HG03039 (cell line): ENCODE measurements around the gene MLKL.
"Not testable (repeated sequence)": the region's sequence is repeated elsewhere in the genome, so short reads cannot be mapped to it uniquely, and the experiment has no call there.

Source experiments
- ATAC-seq: cut with Tn5 transposase; IDR thresholded peaks from one replicate; pipeline ENCODE4 v1.9.1; 2021; ENCODE audit warnings: mild to moderate bottlenecking, moderate library complexity; ENCODE audit not compliant: unreplicated experiment

The MLKL gene

DNA sequence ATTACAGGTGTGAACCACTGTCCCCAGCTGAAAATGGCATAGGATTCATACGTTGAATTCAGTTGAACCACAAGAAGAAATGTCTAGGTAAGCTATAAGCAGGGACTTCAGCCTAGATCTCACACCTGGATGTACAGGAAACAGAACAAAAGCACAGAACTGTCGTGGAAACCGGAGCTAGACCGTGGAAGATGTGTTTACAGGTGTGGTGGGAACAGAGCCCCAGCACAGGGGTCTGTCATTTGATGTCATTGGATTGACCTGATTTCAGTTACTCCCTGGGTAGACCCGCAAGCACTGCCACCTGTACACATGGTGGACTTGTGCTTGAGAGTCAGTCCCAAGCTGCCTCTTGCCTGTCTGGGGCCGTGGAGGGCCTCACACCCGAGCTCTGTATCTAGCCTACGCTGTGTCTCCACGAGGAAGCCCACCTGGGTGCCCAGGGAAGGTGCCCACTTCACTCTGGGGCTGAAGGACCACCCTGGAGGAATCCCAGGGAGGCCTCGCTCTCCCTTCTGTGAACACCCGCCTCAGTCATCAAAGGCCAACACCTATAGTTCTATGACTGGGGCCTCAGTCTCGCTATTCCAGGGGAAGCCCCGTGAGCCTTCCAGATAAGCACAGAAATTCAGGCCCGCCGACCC, 32.2 kb upstream of the MLKL start:
- no peak for ATAC-seq

DNA sequence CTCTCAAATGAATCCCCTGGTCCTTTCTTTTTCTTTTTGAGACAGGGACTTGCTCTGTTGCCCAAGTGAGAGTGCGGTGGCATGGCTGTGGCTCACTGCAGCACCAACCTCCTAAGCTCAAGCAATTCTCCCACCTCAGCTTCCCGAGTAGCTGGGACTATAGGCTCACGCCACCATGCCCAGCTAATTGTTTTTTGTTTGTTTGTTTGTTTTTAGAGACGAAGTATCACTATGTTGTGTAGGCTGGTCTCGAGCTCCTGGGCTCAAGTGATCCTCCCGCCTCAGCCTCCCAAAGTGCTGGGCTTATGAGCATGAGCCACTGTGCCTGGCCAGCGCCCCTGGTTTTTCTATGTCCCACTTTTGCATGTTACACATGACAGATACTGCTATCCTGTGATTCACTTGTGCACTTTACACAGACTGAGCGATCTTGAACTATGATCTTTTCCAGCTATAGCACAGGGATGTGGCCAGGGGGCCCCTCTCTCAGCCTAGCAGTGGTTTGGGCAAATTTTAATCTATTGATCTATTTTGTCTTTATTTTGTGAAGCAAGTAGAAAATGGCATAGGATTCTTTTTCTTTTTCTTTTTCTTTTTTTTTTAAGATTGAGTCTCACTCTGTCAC, 31.3 kb upstream of the MLKL start:
- ATAC-seq, result no peak

DNA sequence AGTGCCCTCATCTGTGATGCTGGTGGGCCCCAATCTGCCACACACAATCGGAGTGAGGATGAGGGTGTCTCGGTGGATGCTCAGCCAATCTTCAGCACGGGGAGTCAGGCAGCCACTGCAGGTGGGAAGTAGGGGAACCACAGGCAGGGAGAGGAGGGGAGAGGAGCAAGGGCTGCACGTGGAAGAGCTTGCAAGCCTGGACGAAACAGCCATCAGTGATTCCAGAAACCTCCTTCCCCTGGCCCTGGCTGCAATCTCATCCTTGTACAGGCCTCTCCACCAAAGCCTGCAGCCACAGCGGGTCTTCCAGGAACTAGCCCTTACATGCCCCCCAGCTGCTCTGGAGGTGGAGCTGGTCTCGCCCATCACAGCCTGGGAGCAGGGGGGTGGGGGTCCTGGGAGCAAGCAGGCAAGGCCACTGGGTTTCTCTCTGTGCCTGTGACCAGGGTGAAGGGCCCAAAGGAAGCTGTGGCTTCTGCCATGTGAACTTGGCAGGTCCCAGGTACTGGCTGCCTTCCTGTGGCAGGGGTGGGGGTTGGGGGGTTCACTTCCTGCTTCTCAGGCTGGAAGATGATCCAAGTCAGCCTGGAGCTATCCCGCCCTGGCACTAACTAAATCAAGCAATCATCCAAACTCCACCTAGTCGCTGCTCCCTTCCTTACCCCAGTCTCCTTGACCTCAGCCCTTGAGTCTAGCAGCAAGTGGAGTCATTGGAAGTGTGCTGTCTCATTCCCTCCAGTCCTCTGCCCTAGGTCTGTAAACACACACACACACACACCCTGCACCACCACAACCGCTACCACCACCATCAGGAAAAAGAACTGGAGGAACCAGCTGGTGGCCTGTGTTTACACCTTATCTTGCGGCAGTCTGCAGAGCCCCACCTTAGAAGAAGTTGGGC, 29.4 kb upstream of the MLKL start:
- no peak for ATAC-seq

DNA sequence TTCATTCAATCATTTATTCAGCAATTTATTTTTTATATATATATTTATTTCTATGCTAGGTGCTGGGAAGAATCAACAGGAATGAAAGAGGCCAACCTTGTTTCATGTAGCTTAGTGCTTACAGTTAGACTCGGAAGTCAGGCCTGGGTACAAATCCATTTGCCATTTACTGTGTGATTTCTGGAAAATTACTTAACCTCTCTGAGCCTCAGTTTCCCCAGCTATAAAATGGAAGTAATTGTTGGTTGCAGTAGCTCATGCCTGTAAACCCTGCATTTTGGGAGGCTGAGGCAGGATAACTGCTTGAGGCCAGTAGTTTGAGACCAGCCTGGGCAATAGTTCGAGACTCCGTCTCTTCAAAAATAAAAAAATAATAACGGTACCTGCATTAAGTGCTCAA, 27.2 kb upstream of the MLKL start:
- ATAC-seq, result no peak

DNA sequence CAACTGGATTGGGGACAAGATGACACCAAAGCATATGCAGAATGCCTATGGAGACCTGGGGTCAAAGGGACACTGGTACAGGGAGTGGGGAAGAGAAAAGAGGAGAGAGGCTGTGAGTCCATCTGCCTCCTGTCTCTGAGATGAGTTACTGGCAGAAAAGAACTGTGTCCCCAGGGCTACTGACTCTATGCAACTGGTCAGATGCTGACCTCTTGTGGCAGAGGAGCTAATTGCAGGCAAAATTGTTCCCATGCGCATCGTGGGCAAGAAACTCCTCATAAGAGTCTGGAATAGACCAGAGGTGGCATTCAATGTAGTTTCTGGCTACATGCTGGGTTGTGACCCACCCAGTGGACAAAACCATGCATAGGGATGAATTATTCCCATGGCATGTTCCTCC, 26.1 kb upstream of the MLKL start:
- no peak for ATAC-seq

DNA sequence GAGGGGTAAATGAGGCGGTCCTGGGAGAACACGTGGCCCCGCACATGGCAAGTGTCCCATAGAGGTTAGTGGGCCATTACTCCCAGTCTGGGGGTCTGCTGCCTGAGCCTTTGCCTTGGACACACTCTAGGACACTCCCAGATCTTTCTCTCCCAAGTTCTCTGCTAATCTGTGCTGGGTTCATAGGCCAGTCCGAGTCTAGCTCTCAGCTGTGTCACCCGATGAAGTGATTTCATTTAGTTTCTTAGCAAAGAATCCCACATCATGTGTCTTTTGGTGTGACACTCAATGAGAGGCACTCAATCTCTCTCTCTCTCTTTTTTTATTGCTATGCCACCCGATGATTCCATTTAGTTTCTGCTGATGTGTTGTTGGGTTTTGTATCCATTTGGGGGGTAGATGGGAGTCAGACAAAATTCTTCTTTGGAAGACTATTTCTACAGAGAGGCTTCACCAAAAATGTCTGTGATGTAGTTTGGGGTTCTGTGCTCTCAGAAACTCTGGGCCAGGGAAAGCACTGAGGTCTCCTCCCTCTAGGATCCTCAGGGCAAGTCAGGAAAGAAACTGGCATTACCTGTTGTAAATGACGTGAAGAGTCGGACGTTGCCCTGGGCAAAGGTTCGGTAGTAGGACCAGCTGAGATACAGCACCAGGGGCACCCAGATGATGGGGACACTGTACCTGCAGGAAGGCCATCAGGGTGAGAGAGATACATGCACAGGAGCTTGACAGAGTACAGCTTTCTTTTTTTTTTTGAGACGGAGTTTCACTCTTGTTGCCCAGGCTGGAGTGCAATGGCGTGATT, 25.2 kb upstream of the MLKL start:
- no peak for ATAC-seq

DNA sequence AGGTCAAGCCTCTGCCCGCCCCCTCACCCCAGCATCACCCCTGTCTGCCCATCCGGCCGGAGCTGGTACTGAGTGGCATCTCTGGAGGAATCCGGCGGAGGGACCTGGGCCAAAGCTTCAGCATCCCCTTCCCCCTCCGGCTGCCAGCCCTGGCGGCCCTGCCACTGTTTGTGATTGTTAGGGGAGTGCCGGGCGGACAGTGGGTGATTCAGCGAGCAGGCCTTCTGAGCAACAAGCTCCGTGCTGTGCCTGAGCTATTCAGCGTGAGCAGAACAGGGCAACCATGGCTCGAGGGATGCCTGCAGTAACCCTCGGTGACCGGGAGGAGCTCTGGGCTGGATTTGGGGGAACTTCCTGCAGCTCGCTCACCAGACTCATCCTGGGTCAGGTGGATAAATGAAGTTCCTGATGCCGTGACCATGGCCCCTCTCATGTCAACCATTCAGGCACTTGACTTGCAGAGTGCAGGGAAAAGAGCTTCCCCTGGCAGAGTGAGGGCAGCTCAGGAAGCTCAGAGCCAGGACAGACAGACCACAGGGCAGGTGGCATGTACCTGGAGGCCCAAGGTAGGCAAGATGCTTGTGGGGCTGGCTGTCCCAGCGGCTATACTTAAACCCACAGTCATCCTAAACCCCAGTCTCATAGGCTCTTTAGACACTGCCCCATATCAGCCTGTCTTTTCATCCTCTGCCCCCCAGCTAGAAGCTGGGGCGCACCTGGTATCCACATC, 24.3 kb upstream of the MLKL start:
- no peak for ATAC-seq

DNA sequence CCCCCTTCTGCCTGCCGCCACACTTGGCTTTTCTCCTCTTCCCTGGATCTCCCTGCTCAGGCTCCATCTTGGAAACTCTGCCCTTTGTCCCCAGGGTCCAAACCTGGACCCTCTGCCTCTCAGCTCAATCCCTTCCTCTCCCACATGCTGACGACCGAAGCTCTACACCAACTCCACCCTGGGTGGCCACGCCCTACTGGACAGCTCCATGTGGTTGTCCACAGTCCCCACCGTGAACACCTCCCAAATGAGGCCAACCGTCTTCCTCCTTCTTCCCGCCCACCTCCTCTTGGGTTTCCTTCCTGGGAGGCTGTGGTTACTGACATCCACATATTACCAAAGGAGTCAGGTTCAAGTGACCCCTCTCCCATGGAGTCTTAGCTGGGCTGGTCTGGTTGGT, 22.6 kb upstream of the MLKL start:
- no peak for ATAC-seq

DNA sequence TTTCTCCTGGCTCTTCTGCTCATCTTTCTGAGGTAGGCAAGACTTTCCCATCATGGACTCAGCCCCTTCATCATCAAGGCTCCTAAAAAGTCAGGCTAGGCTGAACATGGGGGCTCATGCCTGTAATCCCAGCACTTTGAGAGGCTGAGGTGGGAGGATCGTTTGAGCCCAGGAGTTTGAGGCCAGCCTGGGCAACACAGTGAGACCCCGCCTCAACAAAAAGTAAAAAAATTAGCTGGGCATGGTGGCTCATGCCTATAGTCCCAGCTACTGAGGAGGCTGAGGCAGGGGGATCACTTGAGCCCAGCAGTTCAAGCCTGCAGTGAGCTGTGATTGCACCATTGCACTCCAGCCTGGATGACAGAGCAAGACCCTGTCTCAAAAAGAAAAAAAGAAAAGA, 21.5 kb upstream of the MLKL start:
- ATAC-seq, result not testable (repeated sequence)

DNA sequence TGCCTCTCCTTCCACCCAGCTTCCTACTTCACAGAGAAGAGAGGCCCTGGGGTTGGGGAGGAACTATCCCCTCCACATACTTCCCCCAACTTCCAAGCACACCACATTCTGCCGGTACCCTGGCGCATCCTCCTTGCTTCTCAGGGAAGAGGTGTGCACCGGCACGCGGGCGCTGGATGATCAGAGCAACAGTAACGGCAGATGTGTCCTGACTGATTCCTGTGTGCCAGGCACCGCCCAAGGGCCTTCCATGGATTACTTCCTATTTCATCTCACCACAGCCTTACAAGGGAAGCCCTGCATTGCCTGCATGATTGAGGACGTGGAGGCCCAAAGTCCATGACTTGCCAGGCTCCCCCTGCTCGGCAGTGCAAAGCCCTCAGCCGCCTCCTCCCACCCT, 21.1 kb upstream of the MLKL start:
- no peak for ATAC-seq

DNA sequence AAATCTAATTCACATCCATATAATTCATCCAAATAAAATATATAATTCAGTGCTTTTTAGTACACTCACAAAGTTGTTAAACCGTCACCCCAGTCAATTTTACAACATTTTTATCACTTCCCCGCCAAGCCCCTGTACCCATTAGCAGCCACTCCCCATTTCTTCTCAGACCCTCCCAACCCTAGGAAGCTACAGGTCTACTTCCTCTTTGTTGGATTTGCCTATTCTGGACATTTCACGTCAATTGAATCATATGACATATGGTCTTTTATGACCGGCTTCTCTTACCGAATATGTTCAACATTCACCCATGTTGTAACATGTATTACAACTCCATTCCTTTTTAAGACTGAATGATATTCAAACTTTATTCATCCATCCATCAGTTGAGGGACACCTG, 19.9 kb upstream of the MLKL start:
- ATAC-seq, result no peak

DNA sequence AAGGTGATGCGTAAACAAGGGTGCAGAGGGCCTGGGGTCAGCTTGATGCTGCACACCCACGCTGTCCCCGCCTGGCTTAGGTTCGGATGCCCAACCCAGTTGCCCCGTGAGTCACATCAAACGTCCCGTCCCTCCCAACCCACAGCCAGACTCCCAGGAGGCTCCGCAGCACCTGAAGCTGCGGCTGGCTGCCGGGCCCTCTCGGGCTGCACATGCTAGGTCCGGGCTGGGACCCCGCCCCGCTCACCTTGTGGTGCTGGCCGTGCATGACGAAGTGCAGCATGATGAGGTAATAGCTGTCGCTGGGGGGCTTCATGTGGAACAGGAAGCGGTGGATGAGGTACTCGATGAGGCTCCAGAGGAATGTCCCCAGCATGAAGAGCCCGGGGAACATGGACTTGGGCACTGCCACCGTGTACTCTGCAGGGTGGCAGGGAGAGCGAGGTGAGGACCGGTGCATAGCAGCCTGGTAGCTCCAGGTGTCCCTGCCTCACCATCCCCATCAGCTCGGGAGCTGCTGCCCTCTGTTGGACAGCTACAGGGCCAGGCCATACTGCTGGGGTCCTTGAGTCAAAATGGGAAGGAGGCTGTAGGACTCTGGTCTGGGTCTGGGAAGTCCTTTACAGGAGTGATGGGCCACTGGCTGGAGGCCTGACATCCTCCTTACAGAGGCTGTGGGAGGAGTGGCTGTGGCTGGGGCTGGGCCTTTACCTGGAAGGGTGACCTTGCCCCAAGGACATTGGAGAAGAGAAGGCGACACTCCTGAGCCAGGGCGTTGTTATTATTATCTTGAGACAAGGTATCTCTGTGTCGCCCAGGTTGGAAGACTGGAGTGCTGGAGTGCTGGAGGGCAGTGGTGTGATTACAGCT, 18.3 kb upstream of the MLKL start:
- no peak for ATAC-seq

DNA sequence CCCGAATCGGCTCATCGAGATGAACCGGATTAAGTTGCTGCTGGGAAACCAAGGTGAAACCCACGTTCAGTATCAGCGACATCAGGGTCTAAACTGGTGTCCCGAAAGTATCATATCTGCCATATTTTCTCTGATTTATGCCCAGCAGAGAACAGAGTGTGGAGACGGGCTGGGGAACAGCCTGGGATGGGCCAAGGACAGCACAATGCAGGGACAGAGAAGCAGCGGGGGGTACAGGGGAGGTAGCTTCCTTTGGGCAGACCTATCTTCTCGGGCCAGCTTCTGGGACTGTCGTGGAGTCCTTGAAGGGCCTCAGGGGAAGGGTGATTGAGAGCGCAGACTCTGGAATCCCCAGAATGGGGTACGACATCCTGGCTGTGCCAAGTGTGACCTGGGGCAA, 17.5 kb upstream of the MLKL start:
- no peak for ATAC-seq

DNA sequence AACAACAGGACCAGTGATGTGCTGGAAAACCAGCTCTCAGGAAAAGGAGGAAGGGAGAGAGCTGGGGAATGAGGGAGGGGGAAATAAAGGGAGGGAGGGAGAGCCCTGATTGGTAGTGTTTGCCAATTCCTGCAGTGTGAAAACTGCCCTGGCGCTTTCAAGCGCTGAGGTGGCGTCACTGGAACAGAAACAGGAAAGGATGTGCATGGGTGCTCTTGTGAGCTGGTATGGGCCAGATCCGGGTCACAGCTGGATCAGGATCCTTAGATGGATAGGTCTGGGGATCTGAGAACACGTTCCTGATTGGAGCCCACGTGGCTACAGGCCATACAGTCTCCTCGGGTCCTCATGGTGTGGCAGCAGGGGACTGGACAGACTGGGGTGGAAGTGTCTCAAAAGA, 16.7 kb upstream of the MLKL start:
- ATAC-seq, result no peak

DNA sequence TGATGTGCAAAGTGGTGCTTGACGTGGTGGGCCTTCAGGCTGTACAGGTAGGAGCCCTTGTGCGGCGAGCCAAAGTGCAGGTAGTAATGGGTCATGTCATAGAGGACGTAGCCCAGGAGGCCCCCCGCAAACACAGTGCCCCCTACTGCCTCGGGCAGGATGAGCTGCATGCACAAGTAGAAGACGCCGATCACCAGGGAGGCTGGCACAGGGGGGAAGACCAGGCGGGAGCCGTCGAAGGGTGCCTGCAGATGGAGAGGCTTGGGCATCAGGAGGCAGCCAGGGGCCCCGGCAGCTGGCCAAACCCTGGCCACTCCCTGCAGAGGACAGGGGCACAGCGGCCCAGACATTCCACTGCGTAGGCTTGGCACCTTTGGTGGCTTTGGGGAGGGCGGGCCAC, 15.7 kb upstream of the MLKL start:
- ATAC-seq, result no peak

DNA sequence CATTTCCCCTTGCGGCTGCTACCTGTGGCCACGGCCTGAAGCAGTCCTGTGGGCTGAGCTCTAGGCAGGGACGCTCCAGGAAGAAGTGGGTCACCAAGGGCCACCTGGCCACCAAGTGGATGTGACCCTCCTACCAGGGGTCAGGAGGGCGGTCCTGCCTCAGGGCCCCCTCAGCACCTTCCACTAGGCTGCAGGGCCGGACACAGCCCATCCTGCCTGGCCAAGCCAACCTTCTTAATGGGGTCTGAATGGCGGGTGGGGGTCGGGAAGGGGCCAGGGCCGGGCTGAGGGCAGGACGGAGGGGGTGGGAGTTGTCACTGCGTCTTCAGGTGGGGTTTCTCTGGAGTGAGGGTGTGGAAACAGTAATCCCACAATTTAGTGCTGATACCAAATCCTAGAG, 13.2 kb upstream of the MLKL start:
- no peak for ATAC-seq

DNA sequence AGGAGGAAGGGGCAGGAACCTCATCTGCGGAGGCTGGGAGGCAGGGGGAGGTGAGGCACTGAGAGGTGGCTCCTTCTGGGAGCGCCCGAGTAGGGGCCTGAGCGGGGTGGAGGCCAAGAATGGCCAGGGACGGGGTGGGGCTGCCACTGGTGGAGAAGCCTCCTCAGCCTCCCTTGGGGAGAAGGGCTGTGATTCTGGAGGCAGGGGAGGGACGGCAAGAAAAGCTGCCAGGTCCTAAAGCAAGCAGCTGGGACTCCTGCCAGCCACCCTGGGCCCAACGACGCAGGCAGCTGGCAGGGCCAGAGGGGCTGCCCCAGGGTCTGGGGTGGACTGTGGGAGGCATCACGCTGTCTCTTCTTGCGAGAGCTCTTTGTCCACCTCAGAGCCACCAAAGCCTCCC, 12.7 kb upstream of the MLKL start:
- no peak for ATAC-seq

DNA sequence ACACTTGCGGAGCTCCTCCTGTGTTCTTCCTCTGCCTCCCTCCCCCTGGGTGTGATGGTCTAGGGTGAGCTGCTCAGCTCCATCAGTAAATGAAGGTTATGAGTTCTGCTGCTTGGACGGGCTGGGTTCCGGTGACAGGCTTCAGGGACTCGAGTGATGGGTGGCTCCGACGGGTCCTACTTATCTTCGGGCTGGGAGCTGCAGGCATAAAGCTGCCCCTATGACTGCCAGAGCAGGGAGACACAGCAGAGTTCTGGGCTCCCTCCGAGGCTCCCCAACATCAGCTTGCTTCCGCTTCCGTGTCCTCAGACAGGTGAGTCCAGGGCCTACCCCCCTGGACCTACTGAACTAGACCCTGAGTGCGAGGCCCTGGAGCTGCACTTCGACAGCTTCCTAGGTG, 11.3 kb upstream of the MLKL start:
- ATAC-seq, result no peak

DNA sequence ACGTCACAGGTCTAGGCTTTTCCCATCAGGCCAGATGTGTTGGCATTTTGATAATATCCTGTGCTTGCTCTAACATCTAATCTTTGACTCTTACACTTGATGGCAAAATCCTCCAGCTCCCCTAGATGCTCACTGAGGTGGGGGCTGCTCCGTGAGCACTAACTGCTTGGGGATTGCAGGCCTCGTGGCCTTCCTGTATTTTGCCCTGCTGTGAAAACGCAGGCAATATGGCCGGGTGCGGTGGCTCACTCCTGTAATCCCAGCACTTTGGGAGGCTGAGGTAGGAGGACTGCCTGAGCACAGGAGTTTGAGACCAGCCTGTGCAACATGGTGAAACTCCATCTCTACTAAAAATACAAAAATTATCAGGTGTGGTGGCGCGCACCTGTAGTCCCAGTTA, 9.7 kb upstream of the MLKL start:
- ATAC-seq, result no peak

DNA sequence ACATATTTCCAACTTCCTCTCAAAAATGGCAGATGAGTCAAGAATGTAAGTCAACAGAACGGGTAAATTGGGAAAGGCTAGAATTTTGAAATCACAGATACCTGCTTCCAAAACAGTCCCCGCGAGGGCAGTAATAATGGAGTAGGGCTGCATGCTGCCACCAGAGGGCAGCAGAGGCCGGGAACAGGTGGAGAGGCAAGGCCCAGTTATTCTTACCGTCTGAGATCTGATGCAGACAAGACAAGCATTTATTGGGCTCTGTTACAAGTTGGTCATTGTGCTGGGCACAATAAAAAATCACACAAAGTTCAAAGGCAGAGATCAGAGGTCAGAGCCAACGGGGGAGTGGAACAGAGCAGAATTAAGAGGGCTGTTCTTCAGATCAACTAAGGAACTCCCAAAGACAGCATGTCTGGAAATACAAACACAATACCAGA, 8.8 kb upstream of the MLKL start:
- ATAC-seq, result peak; percentile 65
